KOPT-K1 (cell line): Measurements from ENCODE around the gene SLC35A1.

Experiments
- H3K27ac ChIP-seq: fragments of 200-600 bp; sonication (generic); 2 replicates; pipeline ENCODE4 v1.5.1; 2016; ENCODE audit warnings: antibody characterized with exemption, mild to moderate bottlenecking, low read depth, low read length; ENCODE audit not compliant: poor library complexity, severe bottlenecking
- H3K36me3 ChIP-seq: fragments of 200-600 bp; sonication (generic); 2 replicates; pipeline ENCODE4 v1.5.1; 2017; ENCODE audit warnings: antibody characterized with exemption, mild to moderate bottlenecking, low read length, moderate library complexity; ENCODE audit not compliant: insufficient read depth
- H3K9me3 ChIP-seq: fragments of 200-600 bp; sonication (generic); 2 replicates; pipeline ENCODE4 v1.5.1; 2017; ENCODE audit warnings: antibody characterized with exemption, low read length, mild to moderate bottlenecking; ENCODE audit not compliant: insufficient read depth, poor library complexity, severe bottlenecking

The SLC35A1 gene

DNA sequence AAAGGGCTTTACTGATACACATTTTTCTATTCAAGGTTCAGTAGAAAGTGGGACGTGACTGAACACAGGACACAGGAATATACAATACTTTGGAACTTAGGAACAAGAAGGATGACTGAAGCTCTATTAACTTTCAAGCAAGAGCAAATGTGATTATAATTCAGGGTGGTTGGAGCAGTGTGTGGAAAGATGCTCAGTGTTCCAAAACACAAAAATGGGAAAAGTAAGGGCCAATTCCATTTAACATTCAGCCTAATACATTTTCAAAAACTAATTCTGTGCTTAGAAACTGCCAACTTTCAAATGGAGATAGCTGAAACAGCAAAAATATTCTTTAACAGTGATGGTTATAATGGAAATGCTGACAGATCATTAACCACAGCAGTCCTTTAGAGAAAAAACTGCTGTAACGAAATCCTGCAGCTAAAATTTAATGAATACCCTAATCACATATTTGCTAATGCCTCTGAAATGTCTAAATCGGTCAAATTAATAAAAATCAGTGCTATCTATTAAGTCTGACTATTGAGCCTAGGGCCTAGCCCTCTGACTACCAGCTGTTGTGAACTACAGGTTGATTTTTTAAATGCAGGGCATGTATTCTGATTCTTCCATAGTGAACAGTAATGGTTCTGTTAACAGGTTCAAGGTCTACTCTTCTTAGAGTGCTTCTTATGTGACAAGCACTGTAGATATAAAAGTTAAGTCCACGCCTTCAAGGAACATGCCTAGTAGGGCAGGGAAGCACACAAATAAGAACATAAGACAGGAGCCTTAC is 71.1 kb downstream of the SLC35A1 start:
- H3K27ac ChIP-seq: no peak overlapping the region
- peaks cover 87% of the 10 kb centered on the region for H3K36me3 ChIP-seq
- peaks cover 15% of the 10 kb centered on the region for H3K9me3 ChIP-seq

DNA sequence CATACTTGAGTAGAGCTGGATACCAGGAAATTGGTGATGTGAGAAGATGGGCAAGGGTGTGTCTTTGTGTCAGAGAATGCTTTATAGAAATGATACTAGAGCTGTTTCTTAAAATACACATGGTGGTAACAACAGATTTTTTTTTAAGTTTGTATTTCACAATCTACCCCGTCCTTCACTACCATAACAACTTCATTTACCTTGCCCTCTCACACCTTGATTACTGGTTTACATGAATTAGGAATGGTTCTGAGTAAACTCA is 71.6 kb downstream of the SLC35A1 start:
- H3K36me3 ChIP-seq: peaks cover 84% of the 10 kb centered on the region
- H3K9me3 ChIP-seq: peaks cover 13% of the 10 kb centered on the region
- no peak overlapping the region for H3K27ac ChIP-seq

DNA sequence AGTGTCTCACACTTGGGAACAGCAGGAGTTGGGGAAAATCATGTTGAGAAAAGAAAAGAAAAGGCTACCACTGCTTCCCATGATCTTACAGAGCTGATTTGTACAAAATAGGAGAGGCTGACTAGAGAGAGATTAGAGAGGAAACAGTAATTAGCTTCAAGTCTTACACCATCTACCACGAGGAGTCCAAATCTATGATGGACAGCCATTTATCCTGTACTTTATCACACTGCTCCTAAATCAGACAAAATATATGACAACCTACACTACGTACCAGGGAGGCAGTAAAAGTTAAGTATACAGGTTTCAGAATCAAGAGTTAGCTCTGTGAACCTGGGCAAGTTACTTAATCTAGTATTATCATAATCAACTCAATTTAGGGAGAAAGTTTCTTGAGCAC is 79.0 kb downstream of the SLC35A1 start:
- Histone ChIP-seq H3K36me3 (peaks cover 73% of the 10 kb centered on the region), H3K27ac (no peak overlapping the region), H3K9me3 (no peaks in the 10 kb centered on the region)

DNA sequence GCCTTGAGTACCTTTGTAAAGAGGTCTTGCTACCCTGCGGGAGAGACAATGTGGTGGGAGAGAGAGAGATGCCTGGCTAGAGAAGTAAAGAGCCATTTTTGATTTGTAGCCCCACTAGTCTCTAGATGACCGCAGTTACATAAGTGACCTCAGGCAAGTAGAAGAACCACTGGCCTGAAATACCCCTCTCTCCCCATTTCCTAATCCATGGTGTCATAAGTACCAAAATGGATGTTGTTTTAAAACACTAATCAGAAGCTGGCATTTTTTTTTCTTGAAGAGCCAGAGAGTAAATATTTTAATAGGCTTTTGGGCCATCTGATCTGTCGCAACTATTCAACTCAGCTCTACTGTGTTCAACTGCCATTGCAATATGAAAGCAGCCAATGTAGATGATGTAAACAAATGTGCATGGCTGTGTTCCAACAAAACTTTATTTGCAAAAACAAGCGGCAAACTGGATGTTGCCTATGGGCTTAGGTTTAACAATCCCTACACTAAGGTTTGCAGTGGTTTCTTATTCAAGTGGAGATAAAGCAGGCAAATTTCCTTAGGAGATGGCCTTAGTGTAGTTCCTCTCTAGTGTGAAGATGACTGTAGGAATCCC is 80.5 kb downstream of the SLC35A1 start:
- Histone ChIP-seq H3K27ac (no peak overlapping the region), H3K36me3 (peaks cover 68% of the 10 kb centered on the region), H3K9me3 (no peaks in the 10 kb centered on the region)

DNA sequence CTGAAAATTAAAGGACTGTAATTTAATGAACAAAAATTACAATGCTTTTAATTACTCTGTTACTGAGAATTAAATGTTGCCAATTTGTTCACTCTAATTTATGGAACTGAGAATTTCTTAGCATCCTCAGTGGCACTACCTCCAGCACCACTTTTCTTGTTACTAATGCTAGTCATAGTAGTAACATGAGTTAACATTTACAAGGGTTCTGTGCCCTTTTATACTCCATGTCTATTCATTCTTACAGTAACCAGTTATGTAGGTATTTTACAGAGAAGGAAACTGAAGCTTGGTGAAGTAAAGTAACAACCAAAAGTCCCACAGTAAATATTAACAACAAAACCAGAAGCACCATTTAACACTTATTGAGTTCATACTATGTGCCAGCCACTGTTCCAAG is 82.7 kb downstream of the SLC35A1 start:
- Histone ChIP-seq H3K36me3 (peaks cover 75% of the 10 kb centered on the region), H3K27ac (no peak overlapping the region), H3K9me3 (no peaks in the 10 kb centered on the region)

DNA sequence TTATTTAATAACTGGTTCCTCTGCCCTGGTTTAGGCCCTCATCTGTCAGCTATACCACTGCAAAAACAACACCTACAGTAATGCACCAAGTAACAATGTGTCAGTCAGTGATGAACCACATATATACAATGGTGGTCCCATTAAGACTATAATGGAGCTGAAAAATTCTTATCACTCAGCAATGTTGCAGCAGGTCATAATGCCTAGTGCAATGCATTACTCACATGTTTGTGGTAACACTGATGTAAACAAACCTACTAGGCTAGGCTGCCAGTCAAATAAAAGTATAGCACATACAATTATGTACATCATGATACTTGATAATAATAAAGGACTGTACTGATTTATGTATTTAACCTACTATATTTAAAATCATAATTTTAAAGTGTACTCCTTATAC is 85.7 kb downstream of the SLC35A1 start:
- Histone ChIP-seq H3K27ac (no peak overlapping the region), H3K36me3 (peaks cover 78% of the 10 kb centered on the region), H3K9me3 (no peaks in the 10 kb centered on the region)

DNA sequence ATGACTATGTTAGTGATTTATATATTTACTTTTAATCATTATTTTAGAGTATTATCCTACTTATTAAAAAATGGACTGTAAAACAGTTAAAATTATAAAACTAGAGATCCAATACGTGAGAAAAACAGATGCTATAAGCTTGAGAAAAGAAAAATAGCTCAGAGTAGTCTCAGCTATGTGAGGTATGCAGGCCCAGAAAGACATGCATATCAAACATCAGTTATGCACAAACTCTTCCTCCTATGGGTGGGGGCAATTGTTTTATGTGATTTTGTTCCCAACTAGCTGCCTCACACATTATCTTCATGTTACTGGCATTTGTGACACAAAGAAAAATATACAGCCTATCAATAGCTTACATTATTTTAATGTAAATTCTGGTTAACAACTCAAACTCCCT is 88.2 kb downstream of the SLC35A1 start:
- H3K9me3 ChIP-seq: no peaks in the 10 kb centered on the region
- H3K27ac ChIP-seq: no peak overlapping the region
- peaks cover 64% of the 10 kb centered on the region for H3K36me3 ChIP-seq
